KMS-11 (cell line): Measurements from ENCODE around the gene ZFP36L1.

ENCODE experiments used
- H2AFZ ChIP-seq: fragments of 200-600 bp; sonication (generic); 2 replicates; pipeline ENCODE4 v1.6.1; 2016; ENCODE audit warnings: antibody characterized with exemption, mixed run types, low read depth
- H3K27ac ChIP-seq: fragments of 200-600 bp; sonication (generic); 2 replicates; pipeline ENCODE4 v1.6.1; 2016; ENCODE audit warnings: mild to moderate bottlenecking, mixed run types
- H3K27me3 ChIP-seq: fragments of 200-600 bp; sonication (generic); 2 replicates; pipeline ENCODE4 v1.6.1; 2017; ENCODE audit warnings: mild to moderate bottlenecking, low read depth, mixed run types, moderate library complexity; ENCODE audit not compliant: insufficient read depth
- H3K36me3 ChIP-seq: fragments of 200-600 bp; sonication (generic); 2 replicates; pipeline ENCODE4 v1.6.1; 2017; ENCODE audit warnings: mild to moderate bottlenecking, mixed run types; ENCODE audit not compliant: insufficient read depth
- H3K4me1 ChIP-seq: fragments of 200-600 bp; sonication (generic); 2 replicates; pipeline ENCODE4 v1.6.1; 2016; ENCODE audit warnings: mild to moderate bottlenecking, low read depth, mixed run types; ENCODE audit not compliant: poor library complexity, severe bottlenecking
- H3K4me2 ChIP-seq: fragments of 200-600 bp; sonication (generic); 2 replicates; pipeline ENCODE4 v1.7.0; 2016; ENCODE audit warnings: mild to moderate bottlenecking, mixed run types
- H3K4me3 ChIP-seq: fragments of 200-600 bp; sonication (generic); IDR thresholded peaks from 2 replicates; pipeline ENCODE4 v1.6.1; 2017; ENCODE audit warnings: low read depth, low read length, mixed read lengths; ENCODE audit not compliant: insufficient read depth
- H3K79me2 ChIP-seq: fragments of 200-600 bp; sonication (generic); 2 replicates; pipeline ENCODE4 v1.6.1; 2016; ENCODE audit warnings: low read depth, mixed run types; ENCODE audit not compliant: insufficient read depth
- H3K9ac ChIP-seq: fragments of 200-600 bp; sonication (generic); 2 replicates; pipeline ENCODE4 v1.6.1; 2016; ENCODE audit warnings: mild to moderate bottlenecking, mixed run types
- H4K20me1 ChIP-seq: fragments of 200-600 bp; sonication (generic); 2 replicates; pipeline ENCODE4 v1.6.1; 2016; ENCODE audit warnings: mild to moderate bottlenecking, mixed run types; ENCODE audit not compliant: insufficient read depth
- TF ChIP-seq, protein P1 (sequence below): fragments of 200-600 bp; sonication (generic); conservative IDR thresholded peaks from 2 replicates; pipeline ENCODE4 v1.6.1; 2017; ENCODE audit warnings: low read depth, mild to moderate bottlenecking, antibody characterized with exemption, low read length, moderate library complexity, mixed read lengths

The ZFP36L1 gene

GRCh38 chr14:68801631-68802030, 8.8 kb upstream of the ZFP36L1 start:
- Histone ChIP-seq H3K4me2 (no peak overlapping the region), H3K4me1 (peaks cover 31% of the 10 kb centered on the region)
- TF ChIP-seq, protein P1, sequence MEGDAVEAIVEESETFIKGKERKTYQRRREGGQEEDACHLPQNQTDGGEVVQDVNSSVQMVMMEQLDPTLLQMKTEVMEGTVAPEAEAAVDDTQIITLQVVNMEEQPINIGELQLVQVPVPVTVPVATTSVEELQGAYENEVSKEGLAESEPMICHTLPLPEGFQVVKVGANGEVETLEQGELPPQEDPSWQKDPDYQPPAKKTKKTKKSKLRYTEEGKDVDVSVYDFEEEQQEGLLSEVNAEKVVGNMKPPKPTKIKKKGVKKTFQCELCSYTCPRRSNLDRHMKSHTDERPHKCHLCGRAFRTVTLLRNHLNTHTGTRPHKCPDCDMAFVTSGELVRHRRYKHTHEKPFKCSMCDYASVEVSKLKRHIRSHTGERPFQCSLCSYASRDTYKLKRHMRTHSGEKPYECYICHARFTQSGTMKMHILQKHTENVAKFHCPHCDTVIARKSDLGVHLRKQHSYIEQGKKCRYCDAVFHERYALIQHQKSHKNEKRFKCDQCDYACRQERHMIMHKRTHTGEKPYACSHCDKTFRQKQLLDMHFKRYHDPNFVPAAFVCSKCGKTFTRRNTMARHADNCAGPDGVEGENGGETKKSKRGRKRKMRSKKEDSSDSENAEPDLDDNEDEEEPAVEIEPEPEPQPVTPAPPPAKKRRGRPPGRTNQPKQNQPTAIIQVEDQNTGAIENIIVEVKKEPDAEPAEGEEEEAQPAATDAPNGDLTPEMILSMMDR: no peak

DNA sequence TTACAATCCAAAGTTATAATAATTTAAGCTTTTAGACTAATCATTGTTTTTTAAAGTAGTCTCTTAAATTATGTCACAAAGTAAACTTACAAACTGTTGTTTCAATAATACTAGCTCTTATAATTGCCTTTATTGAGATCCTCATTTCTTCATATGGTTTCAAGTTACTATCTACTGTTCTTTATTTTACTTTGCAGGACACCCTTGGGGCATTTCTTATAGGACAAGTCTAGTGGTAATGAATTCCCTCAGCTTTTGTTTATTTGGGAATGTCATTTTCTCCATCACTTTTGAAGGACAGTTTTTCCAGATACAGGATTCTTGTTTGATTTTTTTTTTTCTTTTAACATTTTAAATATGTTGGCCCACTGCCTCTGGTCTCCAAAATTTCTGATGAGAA, 8.1 kb upstream of the ZFP36L1 start:
- Histone ChIP-seq H3K27ac (no peak overlapping the region), H3K79me2 (no peaks in the 10 kb centered on the region), H3K9ac (no peak overlapping the region), H3K27me3 (no peaks in the 10 kb centered on the region), H3K4me3 (no peak overlapping the region), H2AFZ (no peak overlapping the region), H4K20me1 (no peaks in the 10 kb centered on the region), H3K36me3 (no peaks in the 10 kb centered on the region), H3K4me2 (0 out of 2 replicates have a peak overlapping the region, but pooled peaks have one; percentile 8), H3K4me1 (peaks cover 36% of the 10 kb centered on the region)
- TF ChIP-seq, protein P1: no peak

More at GRCh38 chr14:68801631-68802030, 8.8 kb upstream of the ZFP36L1 start:
- Histone ChIP-seq H2AFZ (no peak overlapping the region), H3K9ac (no peak overlapping the region), H3K4me3 (no peak overlapping the region), H3K36me3 (no peaks in the 10 kb centered on the region), H3K27ac (no peak overlapping the region), H4K20me1 (no peaks in the 10 kb centered on the region), H3K27me3 (no peaks in the 10 kb centered on the region), H3K79me2 (no peaks in the 10 kb centered on the region)

DNA sequence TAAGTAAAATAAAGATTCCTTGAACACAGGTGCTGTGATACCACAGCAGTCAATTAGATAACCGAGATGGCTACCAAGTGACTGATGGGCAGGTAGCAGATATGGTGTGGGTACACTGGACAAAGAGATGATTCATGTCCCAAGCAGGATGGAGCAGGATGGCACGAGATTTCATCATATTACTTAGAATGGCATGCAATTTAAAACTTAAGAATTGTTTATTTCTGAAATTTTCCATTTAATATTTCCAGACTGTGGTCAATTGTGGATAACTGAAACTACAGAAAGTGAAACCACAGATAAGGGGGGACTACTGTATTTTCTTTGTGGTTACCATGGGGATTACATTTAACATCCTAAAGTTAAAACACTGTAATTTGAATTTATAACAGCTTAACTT, 7.5 kb upstream of the ZFP36L1 start:
- peaks cover 36% of the 10 kb centered on the region for H3K4me1 ChIP-seq
- TF ChIP-seq, protein P1: no peak
- no peaks in the 10 kb centered on the region for H4K20me1 ChIP-seq
- no peaks in the 10 kb centered on the region for H3K36me3 ChIP-seq
- no peaks in the 10 kb centered on the region for H3K79me2 ChIP-seq
- peak overlapping the region; percentile 8; the same call in 1 of the 2 replicates for H3K4me2 ChIP-seq
- H3K9ac ChIP-seq: no peak overlapping the region
- no peaks in the 10 kb centered on the region for H3K27me3 ChIP-seq
- no peak overlapping the region for H3K4me3 ChIP-seq
- H3K27ac ChIP-seq: no peak overlapping the region
- no peak overlapping the region for H2AFZ ChIP-seq

DNA sequence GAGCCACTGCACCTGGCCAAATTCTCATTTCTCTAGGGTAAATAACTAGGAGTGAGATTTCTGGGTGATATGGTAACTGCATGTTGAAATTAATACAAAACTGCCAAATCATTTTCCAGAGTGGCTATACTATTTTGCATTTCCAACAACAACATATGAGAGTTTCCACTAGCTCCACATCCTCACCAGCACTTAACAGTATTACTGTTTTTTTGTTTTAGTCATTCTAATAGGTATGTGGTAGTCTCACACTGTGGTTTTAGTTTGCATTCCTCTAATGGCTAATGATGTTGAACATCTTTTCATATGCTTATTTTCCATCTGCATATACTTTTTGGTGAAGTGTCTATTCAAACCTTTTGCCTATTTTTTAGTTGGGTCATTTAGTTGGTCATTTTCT, 5.8 kb upstream of the ZFP36L1 start:
- Histone ChIP-seq H4K20me1 (no peaks in the 10 kb centered on the region), H3K4me3 (no peak overlapping the region), H3K27me3 (no peaks in the 10 kb centered on the region), H3K79me2 (no peaks in the 10 kb centered on the region), H3K4me2 (no peak overlapping the region), H2AFZ (no peak overlapping the region), H3K9ac (no peak overlapping the region), H3K27ac (no peak overlapping the region), H3K4me1 (peaks cover 39% of the 10 kb centered on the region), H3K36me3 (no peaks in the 10 kb centered on the region)
- TF ChIP-seq, protein P1: no peak
